OCI-M1 (cell line): ENCODE data around the gene HOXC12.

Experiments
- DNase-seq: peaks from one replicate; lab custom pipeline; 2025; lab: John Stamatoyannopoulos, UW

Gene HOXC12

GRCh38 chr12:53972722-53973235 is 18.1 kb downstream of the HOXC12 start, which contains the start of gene HOXC11:
HOXC11 (plus strand) TSS chr12:53973126; CDS start chr12:53973242, 116 bp downstream.
- no peak for DNase-seq

- no peak for DNase-seq
These were observed 18.7 kb downstream of the HOXC12 start for GRCh38 chr12:53973236-53974042.

GRCh38 chr12:53974084-53975063 is 19.7 kb downstream of the HOXC12 start, which contains the start of gene HOTAIR:
HOTAIR (minus strand) TSS chr12:53974954.
- no peak for DNase-seq

GRCh38 chr12:53975064-53975471 is 20.4 kb downstream of the HOXC12 start:
- DNase-seq, result no peak

GRCh38 chr12:53975479-53976152 is 20.9 kb downstream of the HOXC12 start:
- no peak for DNase-seq

- no peak for DNase-seq
These were observed 21.6 kb downstream of the HOXC12 start for GRCh38 chr12:53976172-53976822.

GRCh38 chr12:53976823-53977595 is 22.3 kb downstream of the HOXC12 start:
- DNase-seq, result no peak

GRCh38 chr12:53977596-53978445 is 23.1 kb downstream of the HOXC12 start:
- no peak for DNase-seq

- no peak for DNase-seq
These were observed 24.0 kb downstream of the HOXC12 start for GRCh38 chr12:53978477-53979356.

GRCh38 chr12:53980104-53980801 is 25.6 kb downstream of the HOXC12 start:
- DNase-seq, result no peak

GRCh38 chr12:53980802-53981496 is 26.2 kb downstream of the HOXC12 start:
- no peak for DNase-seq

- no peak for DNase-seq
These were observed 27.2 kb downstream of the HOXC12 start for GRCh38 chr12:53981634-53982565.

GRCh38 chr12:53982648-53983567 is 28.2 kb downstream of the HOXC12 start:
- DNase-seq, result no peak

- no peak for DNase-seq
These were observed 28.9 kb downstream of the HOXC12 start for GRCh38 chr12:53983568-53983949.

GRCh38 chr12:53983950-53984572 is 29.4 kb downstream of the HOXC12 start:
- DNase-seq, result no peak
